ENCODE measurements around the gene PNPLA8.
A peak's percentile ranks its signal among the peaks of the same experiment; 100 is the strongest.

The PNPLA8 gene

DNA sequence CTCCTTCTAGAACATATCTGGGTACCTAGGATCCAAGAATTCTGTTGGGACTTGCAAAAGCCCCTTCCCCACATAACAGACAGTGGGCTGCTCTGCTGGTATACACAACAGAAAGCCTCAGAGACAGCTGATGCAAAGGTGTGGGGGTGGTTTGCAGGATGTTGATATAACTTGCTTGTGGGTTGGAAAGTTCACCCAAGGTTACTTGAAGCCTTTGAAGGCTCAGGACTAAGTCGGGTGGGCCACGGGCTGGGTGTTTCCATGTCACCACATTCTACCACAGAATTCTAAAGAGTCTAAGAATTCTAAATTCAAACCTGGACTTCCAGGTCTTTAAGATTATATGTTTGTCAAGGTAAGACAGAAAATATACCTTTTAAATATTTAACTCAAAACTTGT, 62.3 kb downstream of the PNPLA8 start:
- no peaks in the 10 kb centered on the region for H3K27me3 ChIP-seq (ENCODE audit: insufficient read depth, poor library complexity, severe bottlenecking)
- DNase-seq (ENCODE audit: low spot score) = no peak
- H3K9me3 ChIP-seq (ENCODE audit: severe bottlenecking) = no peaks in the 10 kb centered on the region
- no peak for ATAC-seq (ENCODE audit: low read depth)
- H3K36me3 ChIP-seq (ENCODE audit: low read depth) = no peaks in the 10 kb centered on the region
- no peak overlapping the region for H3K27ac ChIP-seq (ENCODE audit: poor library complexity, severe bottlenecking)
- no peaks in the 10 kb centered on the region for H3K4me1 ChIP-seq (ENCODE audit: insufficient read depth, poor library complexity, severe bottlenecking)
- TF ChIP-seq, protein P1, sequence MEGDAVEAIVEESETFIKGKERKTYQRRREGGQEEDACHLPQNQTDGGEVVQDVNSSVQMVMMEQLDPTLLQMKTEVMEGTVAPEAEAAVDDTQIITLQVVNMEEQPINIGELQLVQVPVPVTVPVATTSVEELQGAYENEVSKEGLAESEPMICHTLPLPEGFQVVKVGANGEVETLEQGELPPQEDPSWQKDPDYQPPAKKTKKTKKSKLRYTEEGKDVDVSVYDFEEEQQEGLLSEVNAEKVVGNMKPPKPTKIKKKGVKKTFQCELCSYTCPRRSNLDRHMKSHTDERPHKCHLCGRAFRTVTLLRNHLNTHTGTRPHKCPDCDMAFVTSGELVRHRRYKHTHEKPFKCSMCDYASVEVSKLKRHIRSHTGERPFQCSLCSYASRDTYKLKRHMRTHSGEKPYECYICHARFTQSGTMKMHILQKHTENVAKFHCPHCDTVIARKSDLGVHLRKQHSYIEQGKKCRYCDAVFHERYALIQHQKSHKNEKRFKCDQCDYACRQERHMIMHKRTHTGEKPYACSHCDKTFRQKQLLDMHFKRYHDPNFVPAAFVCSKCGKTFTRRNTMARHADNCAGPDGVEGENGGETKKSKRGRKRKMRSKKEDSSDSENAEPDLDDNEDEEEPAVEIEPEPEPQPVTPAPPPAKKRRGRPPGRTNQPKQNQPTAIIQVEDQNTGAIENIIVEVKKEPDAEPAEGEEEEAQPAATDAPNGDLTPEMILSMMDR (IDR thresholded peaks at IDR 0.05; ENCODE audit: poor library complexity, severe bottlenecking) = no peak
- no peak overlapping the region for H3K4me3 ChIP-seq (ENCODE audit: severe bottlenecking)

GRCh38 chr7:108461840-108462239, 64.1 kb downstream of the PNPLA8 start:
- Histone ChIP-seq H3K27me3 (ENCODE audit: insufficient read depth, poor library complexity, severe bottlenecking) (peaks cover 15% of the 10 kb centered on the region), H3K4me3 (ENCODE audit: severe bottlenecking) (no peak overlapping the region), H3K4me1 (ENCODE audit: insufficient read depth, poor library complexity, severe bottlenecking) (no peaks in the 10 kb centered on the region), H3K27ac (ENCODE audit: poor library complexity, severe bottlenecking) (no peak overlapping the region), H3K9me3 (ENCODE audit: severe bottlenecking) (no peaks in the 10 kb centered on the region), H3K36me3 (ENCODE audit: low read depth) (no peaks in the 10 kb centered on the region)
- DNase-seq (ENCODE audit: low spot score) = no peak
- ATAC-seq (ENCODE audit: low read depth) = no peak
- TF ChIP-seq, protein P1 (IDR thresholded peaks at IDR 0.05; ENCODE audit: poor library complexity, severe bottlenecking) = no peak

DNA sequence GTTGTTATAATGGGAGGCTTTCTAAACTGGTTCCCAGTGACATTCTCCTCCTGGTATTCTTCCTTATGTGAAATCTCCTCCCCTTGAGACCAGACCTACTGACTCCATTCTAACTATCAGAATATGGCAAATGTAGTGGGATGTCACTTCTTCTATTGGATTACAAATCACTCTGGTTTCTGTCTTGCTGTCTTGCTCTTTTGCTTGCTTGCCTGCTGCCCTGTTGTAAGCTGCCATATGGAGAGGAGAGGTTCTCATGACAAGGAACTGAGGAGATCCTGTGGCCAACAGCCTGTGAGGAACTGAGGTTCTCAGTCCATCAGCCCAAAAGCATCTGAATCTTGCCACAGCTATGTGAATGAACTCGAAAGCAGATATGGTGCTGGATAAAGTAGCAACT, 65.0 kb downstream of the PNPLA8 start:
- TF ChIP-seq, protein P1 (IDR thresholded peaks at IDR 0.05; ENCODE audit: poor library complexity, severe bottlenecking) = no peak

DNA sequence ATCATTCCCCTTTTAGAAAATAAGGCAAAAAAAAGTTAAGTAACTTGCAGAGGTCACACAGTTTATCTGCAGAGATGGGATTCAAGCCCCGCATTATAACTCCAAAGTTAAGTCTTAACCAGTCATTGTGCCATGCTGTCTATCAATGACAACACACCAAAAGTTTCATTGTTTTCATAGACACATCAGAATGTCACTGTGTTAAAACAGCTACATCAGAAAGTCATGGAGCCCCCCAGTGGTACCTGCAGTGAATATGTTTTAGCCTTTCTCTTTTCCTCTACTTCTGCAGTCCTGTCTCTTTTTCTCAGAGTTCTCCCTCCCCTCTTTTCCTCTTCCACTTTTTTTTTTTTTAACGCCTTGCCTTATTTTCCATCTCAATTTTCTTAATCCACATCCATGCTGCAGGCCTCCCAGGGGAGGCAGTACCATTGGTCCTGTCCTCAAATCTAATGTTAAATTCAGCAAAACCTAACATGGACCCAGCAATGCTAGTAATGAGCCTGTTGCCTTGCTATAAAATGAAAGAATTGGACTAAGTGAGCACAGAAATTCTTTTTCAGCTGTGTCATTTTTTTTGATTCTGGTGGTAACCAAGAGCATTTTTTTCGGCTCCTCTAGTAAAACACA, 65.9 kb downstream of the PNPLA8 start:
- TF ChIP-seq, protein P1 (IDR thresholded peaks at IDR 0.05; ENCODE audit: poor library complexity, severe bottlenecking) = peak; percentile 82
- ATAC-seq (ENCODE audit: low read depth) (peak; percentile 33; the same call in 2 of the 3 replicates), DNase-seq (ENCODE audit: low spot score) (no peak)
- no peaks in the 10 kb centered on the region for H3K4me1 ChIP-seq (ENCODE audit: insufficient read depth, poor library complexity, severe bottlenecking)
- no peak overlapping the region for H3K4me3 ChIP-seq (ENCODE audit: severe bottlenecking)
- peaks cover 28% of the 10 kb centered on the region for H3K27me3 ChIP-seq (ENCODE audit: insufficient read depth, poor library complexity, severe bottlenecking)
- H3K9me3 ChIP-seq (ENCODE audit: severe bottlenecking) = no peaks in the 10 kb centered on the region
- no peaks in the 10 kb centered on the region for H3K36me3 ChIP-seq (ENCODE audit: low read depth)
- no peak overlapping the region for H3K27ac ChIP-seq (ENCODE audit: poor library complexity, severe bottlenecking)

More for the DNA sequence above, 65.0 kb downstream of the PNPLA8 start:
- Histone ChIP-seq H3K4me3 (ENCODE audit: severe bottlenecking) (no peak overlapping the region), H3K9me3 (ENCODE audit: severe bottlenecking) (no peaks in the 10 kb centered on the region), H3K27ac (ENCODE audit: poor library complexity, severe bottlenecking) (no peak overlapping the region), H3K36me3 (ENCODE audit: low read depth) (no peaks in the 10 kb centered on the region), H3K4me1 (ENCODE audit: insufficient read depth, poor library complexity, severe bottlenecking) (no peaks in the 10 kb centered on the region), H3K27me3 (ENCODE audit: insufficient read depth, poor library complexity, severe bottlenecking) (peaks cover 19% of the 10 kb centered on the region)
- no peak for DNase-seq (ENCODE audit: low spot score)
- ATAC-seq (ENCODE audit: low read depth) = no peak

- peaks cover 50% of the 10 kb centered on the region for H3K27me3 ChIP-seq (ENCODE audit: insufficient read depth, poor library complexity, severe bottlenecking)
- H3K4me1 ChIP-seq (ENCODE audit: insufficient read depth, poor library complexity, severe bottlenecking) = no peaks in the 10 kb centered on the region
- H3K4me3 ChIP-seq (ENCODE audit: severe bottlenecking) = no peak overlapping the region
- H3K36me3 ChIP-seq (ENCODE audit: low read depth) = no peaks in the 10 kb centered on the region
- ATAC-seq (ENCODE audit: low read depth) (no peak), DNase-seq (ENCODE audit: low spot score) (no peak)
- no peaks in the 10 kb centered on the region for H3K9me3 ChIP-seq (ENCODE audit: severe bottlenecking)
- TF ChIP-seq, protein P1 (IDR thresholded peaks at IDR 0.05; ENCODE audit: poor library complexity, severe bottlenecking) = no peak
- H3K27ac ChIP-seq (ENCODE audit: poor library complexity, severe bottlenecking) = no peak overlapping the region
Observed at GRCh38 chr7:108457871-108458270, 68.1 kb downstream of the PNPLA8 start.
